OCI-LY3 (cell line): ENCODE results near the gene HLF.
A peak's percentile ranks its signal among the peaks of the same experiment; 100 is the strongest.
"Not testable (repeated sequence)": the region's sequence is repeated elsewhere in the genome, so short reads cannot be mapped to it uniquely, and the experiment has no call there.

ENCODE experiments used
- H2AFZ ChIP-seq: fragments of 200-600, 300-600 bp; shearing (Covaris generic); 2 replicates; pipeline ENCODE4 v1.6.0; 2014; ENCODE audit warnings: antibody characterized with exemption, low read depth, low read length
- H3K27ac ChIP-seq: fragments of 200-600, 300-600 bp; sonication (generic); 2 replicates; pipeline ENCODE4 v1.5.1; 2014; ENCODE audit warnings: mild to moderate bottlenecking, low read length, moderate library complexity, mixed read lengths
- H3K27me3 ChIP-seq: fragments of 200-600, 300-600 bp; sonication (generic); 2 replicates; pipeline ENCODE4 v1.6.1; 2014; ENCODE audit warnings: low read depth, low read length, mixed read lengths
- H3K36me3 ChIP-seq: fragments of 200-600, 300-600 bp; sonication (generic); replicated peaks from 2 replicates; pipeline ENCODE3; 2014; ENCODE audit warnings: low read depth, low read length, mixed read lengths
- H3K4me1 ChIP-seq: fragments of 300-600, 200-600 bp; sonication (generic); 2 replicates; pipeline ENCODE4 v1.6.1; 2014; ENCODE audit warnings: low read length, mixed read lengths
- H3K4me2 ChIP-seq: fragments of 200-600, 300-600 bp; sonication (generic); 2 replicates; pipeline ENCODE4 v1.6.1; 2014; ENCODE audit warnings: low read length, mixed read lengths
- H3K4me3 ChIP-seq: fragments of 300-600, 200-600 bp; sonication (generic); 2 replicates; pipeline ENCODE4 v1.5.1; 2014; ENCODE audit warnings: antibody characterized with exemption, mild to moderate bottlenecking, low read length, moderate library complexity
- H3K79me2 ChIP-seq: fragments of 300-600, 200-600 bp; shearing (Covaris generic); 2 replicates; pipeline ENCODE4 v1.6.1; 2014; ENCODE audit warnings: mild to moderate bottlenecking, low read length, mixed read lengths
- H3K9ac ChIP-seq: fragments of 300-600, 200-600 bp; shearing (Covaris generic); 2 replicates; pipeline ENCODE4 v1.6.0; 2014; ENCODE audit warnings: mild to moderate bottlenecking, low read length, moderate library complexity
- H3K9me3 ChIP-seq: fragments of 200-600, 300-600 bp; shearing (Covaris generic); 2 replicates; pipeline ENCODE4 v1.6.1; 2014; ENCODE audit warnings: low read length, mixed read lengths; ENCODE audit not compliant: insufficient read depth
- H4K20me1 ChIP-seq: fragments of 200-600, 300-600 bp; sonication (generic); 2 replicates; pipeline ENCODE4 v1.6.1; 2016; ENCODE audit warnings: low read length, mixed read lengths; ENCODE audit not compliant: insufficient read depth
- CTCF ChIP-seq: fragments of 200-600, 300-600 bp; sonication (generic); IDR thresholded peaks from 2 replicates; pipeline ENCODE4 v1.5.1; 2014; ENCODE audit warnings: antibody characterized with exemption, low read length, low read depth
- EZH2phosphoT487 ChIP-seq: fragments of 200-600 bp; shearing (Covaris generic); IDR thresholded peaks from 2 replicates; pipeline ENCODE4 v1.6.1; 2018; ENCODE audit warnings: antibody characterized with exemption, mixed run types, low read depth

HLF gene

GRCh38 chr17:55324296-55324978, 59.7 kb downstream of the HLF start:
- no peaks in the 10 kb centered on the region for H3K4me1 ChIP-seq
- no peak overlapping the region for H3K9ac ChIP-seq
- H3K9me3 ChIP-seq: no peaks in the 10 kb centered on the region
- no peaks in the 10 kb centered on the region for H3K27me3 ChIP-seq
- no peak overlapping the region for H3K4me2 ChIP-seq
- H3K27ac ChIP-seq: no peak overlapping the region
- H4K20me1 ChIP-seq: no peaks in the 10 kb centered on the region
- no peak overlapping the region for H3K4me3 ChIP-seq
- no peaks in the 10 kb centered on the region for H3K79me2 ChIP-seq
- TF ChIP-seq EZH2phosphoT487 (no peak), CTCF (peak; percentile 14; the same call in 1 of the 2 replicates)
- H2AFZ ChIP-seq: no peak overlapping the region
- no peaks in the 10 kb centered on the region for H3K36me3 ChIP-seq

GRCh38 chr17:55325406-55325805, 60.6 kb downstream of the HLF start:
- Histone ChIP-seq H3K27ac (no peak overlapping the region), H3K79me2 (no peaks in the 10 kb centered on the region), H3K4me3 (no peak overlapping the region), H3K4me2 (no peak overlapping the region), H3K9ac (no peak overlapping the region), H3K36me3 (no peaks in the 10 kb centered on the region), H3K9me3 (no peaks in the 10 kb centered on the region), H3K4me1 (no peaks in the 10 kb centered on the region), H3K27me3 (no peaks in the 10 kb centered on the region), H4K20me1 (no peaks in the 10 kb centered on the region), H2AFZ (no peak overlapping the region)
- TF ChIP-seq EZH2phosphoT487 (no peak), CTCF (no peak)

GRCh38 chr17:55326030-55326429, 61.3 kb downstream of the HLF start:
- Histone ChIP-seq H3K9me3 (no peaks in the 10 kb centered on the region), H3K27me3 (no peaks in the 10 kb centered on the region), H3K4me3 (no peak overlapping the region), H4K20me1 (no peaks in the 10 kb centered on the region), H3K9ac (no peak overlapping the region), H3K79me2 (no peaks in the 10 kb centered on the region), H3K4me2 (no peak overlapping the region), H3K27ac (no peak overlapping the region), H2AFZ (no peak overlapping the region), H3K4me1 (no peaks in the 10 kb centered on the region), H3K36me3 (no peaks in the 10 kb centered on the region)
- TF ChIP-seq EZH2phosphoT487 (no peak), CTCF (no peak)

GRCh38 chr17:55327225-55328088, 62.7 kb downstream of the HLF start:
- Histone ChIP-seq H3K9me3 (no peaks in the 10 kb centered on the region), H3K4me1 (no peaks in the 10 kb centered on the region), H3K4me3 (no peak overlapping the region), H3K79me2 (no peaks in the 10 kb centered on the region), H4K20me1 (no peaks in the 10 kb centered on the region), H3K27ac (no peak overlapping the region), H3K27me3 (no peaks in the 10 kb centered on the region), H3K9ac (no peak overlapping the region), H2AFZ (no peak overlapping the region), H3K36me3 (no peaks in the 10 kb centered on the region), H3K4me2 (no peak overlapping the region)
- no peak for TF ChIP-seq CTCF
- no peak for TF ChIP-seq EZH2phosphoT487

GRCh38 chr17:55328514-55328913, 63.8 kb downstream of the HLF start:
- H3K4me3 ChIP-seq, H3K4me1 ChIP-seq, H3K4me2 ChIP-seq, H3K36me3 ChIP-seq, H3K27ac ChIP-seq, H4K20me1 ChIP-seq, H3K79me2 ChIP-seq, H3K27me3 ChIP-seq, H3K9me3 ChIP-seq, H2AFZ ChIP-seq, H3K9ac ChIP-seq: not testable (repeated sequence)
